BJ (cell line): ENCODE data around the gene NCR2. TPM values are rescaled to one million over a fixed set of nuclear protein-coding genes. Genes with fewer than 3 reads are reported as not detected.

Source experiments
- CTCF ChIA-PET: fragments of 350-600 bp; formaldehyde crosslinking; extraction: SDS; loops from one replicate; lab custom pipeline; 2021; ENCODE audit warnings: antibody characterized with exemption, inconsistent platforms; lab: Yijun Ruan, JAX
- POLR2A ChIA-PET: fragments of 300-600 bp; sonication (Branson Sonifier 250); formaldehyde crosslinking; extraction: SDS; loops from one replicate; lab custom pipeline; 2021; ENCODE audit warnings: antibody characterized with exemption; lab: Charles Lee
- DNase-seq: peaks from one replicate; pipeline ENCODE4 v3.0.0-alpha.2; 2011; ENCODE audit warnings: low read depth
- H3K27me3 ChIP-seq: 2 replicates; pipeline ENCODE4 v1.6.0; 2011; ENCODE audit warnings: low read length; ENCODE audit not compliant: control insufficient read depth, insufficient read depth
- H3K36me3 ChIP-seq: 2 replicates; pipeline ENCODE4 v1.5.1; 2011; ENCODE audit warnings: low read length; ENCODE audit not compliant: control insufficient read depth, insufficient read depth
- H3K4me3 ChIP-seq: 2 replicates; pipeline ENCODE4 v1.5.1; 2011; ENCODE audit warnings: low read depth, mild to moderate bottlenecking, control low read depth, low read length
- CTCF ChIP-seq: IDR thresholded peaks from 2 replicates; pipeline ENCODE4 v1.5.1; 2011; ENCODE audit warnings: low read depth, mild to moderate bottlenecking, control low read depth, inconsistent platforms, low read length, moderate library complexity; ENCODE audit not compliant: insufficient read depth
- polyA plus RNA-seq: library from polyadenylated mRNA; depleted of rRNA; stranded (reverse); fragments of >200 nt; gene quantifications from 2 replicates; pipeline ENCODE4 v1.2.3, GENCODE V29; 2011

NCR2 gene
- polyA plus RNA-seq, 1 experiment: not detected

GRCh38 chr6:41374618-41375590, 39.5 kb downstream of the NCR2 start:
- CTCF ChIA-PET: interaction anchor here (0.9 to 8.4 kb wide), 7 partner anchors 50 to 411 kb away, joined by 3 to 211 read pairs (median 14); no protein-coding TSS in a partner anchor
- POLR2A ChIA-PET: no interaction called here
- Histone ChIP-seq H3K36me3 (no peaks in the 10 kb centered on the region), H3K27me3 (peaks cover 39% of the 10 kb centered on the region), H3K4me3 (no peak overlapping the region)
- no peak for TF ChIP-seq CTCF
- no peak for DNase-seq

- no peak for DNase-seq
- peaks cover 39% of the 10 kb centered on the region for H3K27me3 ChIP-seq
- H3K36me3 ChIP-seq: no peaks in the 10 kb centered on the region
- no peak overlapping the region for H3K4me3 ChIP-seq
- ChIA-PET CTCF (interaction anchor here (3.3 kb wide), 1 partner anchor 8 kb away, joined by 9 read pairs; no protein-coding TSS in a partner anchor), POLR2A (no interaction called here)
- no peak for TF ChIP-seq CTCF
Measured at GRCh38 chr6:41375598-41376151, 40.3 kb downstream of the NCR2 start.

GRCh38 chr6:41376176-41376575, 40.8 kb downstream of the NCR2 start:
- no peak overlapping the region for H3K4me3 ChIP-seq
- no peaks in the 10 kb centered on the region for H3K36me3 ChIP-seq
- DNase-seq: no peak
- ChIA-PET POLR2A (no interaction called here), CTCF (interaction anchor here (3.3 kb wide), 1 partner anchor 8 kb away, joined by 9 read pairs; no protein-coding TSS in a partner anchor)
- peaks cover 39% of the 10 kb centered on the region for H3K27me3 ChIP-seq
- no peak for TF ChIP-seq CTCF

- TF ChIP-seq CTCF: no peak
- no peak for DNase-seq
- POLR2A ChIA-PET: no interaction called here
- Histone ChIP-seq H3K4me3 (no peak overlapping the region), H3K36me3 (no peaks in the 10 kb centered on the region), H3K27me3 (peaks cover 40% of the 10 kb centered on the region)
- CTCF ChIA-PET: interaction anchor here (3.3 kb wide), 1 partner anchor 9 kb away, joined by 9 read pairs; no protein-coding TSS in a partner anchor
Measured at GRCh38 chr6:41377071-41377470, 41.7 kb downstream of the NCR2 start.

GRCh38 chr6:41379306-41379705, 43.9 kb downstream of the NCR2 start:
- DNase-seq: no peak
- H3K4me3 ChIP-seq: no peak overlapping the region
- CTCF ChIA-PET: no interaction called here
- no peaks in the 10 kb centered on the region for H3K36me3 ChIP-seq
- peaks cover 27% of the 10 kb centered on the region for H3K27me3 ChIP-seq
- POLR2A ChIA-PET: no interaction called here
- TF ChIP-seq CTCF: no peak
